Peyer's patch (tissue), 4 donors: ENCODE measurements around the gene ACYP1. TPM values are rescaled to one million over a fixed set of nuclear protein-coding genes. Genes with fewer than 3 reads are reported as not detected.

ENCODE experiments used
- DNase-seq, 3 donors: peaks; one replicate each; pipeline ENCODE4 v3.0.0-alpha.2; 2017 to 2019
- H3K27ac ChIP-seq, 4 donors: fragments of 200-600 bp; sonication (generic); one replicate each; pipeline ENCODE4 v1.5.1; 2016 to 2019
- H3K27me3 ChIP-seq, 2 donors: fragments of 200-600 bp; sonication (generic); one replicate each; pipeline ENCODE4 v1.5.1; 2019
- H3K36me3 ChIP-seq, 3 donors: fragments of 200-600 bp; sonication (generic); one replicate each; pipeline ENCODE4 v1.5.1; 2016 to 2019
- H3K4me1 ChIP-seq, 4 donors: fragments of 200-600 bp; sonication (generic); one replicate each; pipeline ENCODE4 v1.5.1; 2016 to 2019
- H3K4me3 ChIP-seq, 4 donors: fragments of 200-600 bp; sonication (generic); 1 replicate in 3 of 4; 2 replicates in 1 of 4; pipeline ENCODE4 v1.5.1; 2016 to 2019; ENCODE audit warnings: mild to moderate bottlenecking in 1 of 4
- H3K9me3 ChIP-seq, 4 donors: fragments of 200-600 bp; sonication (generic); one replicate each; pipeline ENCODE4 v1.5.1; 2016 to 2019; ENCODE audit warnings: mild to moderate bottlenecking in 1 of 4
- POLR2A ChIP-seq, 2 donors: fragments of 450-650 bp; IDR thresholded peaks; one replicate each; pipeline ENCODE4 v1.5.1; 2017; ENCODE audit warnings: antibody characterized with exemption in 2 of 2, mild to moderate bottlenecking in 2 of 2, moderate library complexity in 2 of 2
- total RNA-seq, 4 donors: library from RNA; depleted of rRNA; stranded (reverse); fragments of >200 nt; gene quantifications; one replicate each; pipeline ENCODE4 v1.1.0, GENCODE V29; 2016
- TF ChIP-seq, protein P1 (sequence below), 6 experiments: fragments of 450-650 bp in 4 of 6; fragments of 200-600 bp in 2 of 6; sonication (generic) in 1 of 6; IDR thresholded peaks; one replicate each; pipeline ENCODE4 v1.5.1; 2017 to 2019; ENCODE audit warnings: antibody characterized with exemption in 6 of 6, mild to moderate bottlenecking in 3 of 6, moderate library complexity in 1 of 6

ACYP1 gene
- total RNA-seq, 4 donors from 2014 or later: 15.7 to 36.4 (median 25.0) TPM

DNA sequence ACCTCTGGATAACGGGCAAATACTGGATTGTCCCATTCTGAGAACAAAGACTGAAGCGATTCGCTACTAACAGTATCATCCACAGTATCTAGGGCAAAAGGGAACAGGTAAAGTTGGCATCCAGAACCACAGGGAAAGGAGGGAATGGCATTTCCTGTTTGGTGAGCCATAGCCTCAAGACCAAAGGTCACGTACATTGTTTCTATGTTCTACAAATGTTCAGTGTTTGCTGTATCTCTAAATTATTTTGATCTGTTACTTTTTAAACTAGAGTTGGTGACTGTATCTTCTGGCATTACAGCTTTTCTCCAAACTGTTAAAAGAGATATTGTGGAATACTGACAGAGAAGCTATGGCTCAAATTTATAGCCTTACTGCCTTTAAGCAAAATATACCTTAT lies 22.2 kb downstream of the ACYP1 start:
- peak overlapping the region in 3 of 4 donors; percentile 28 to 90 (median 77) for H3K27ac ChIP-seq
- DNase-seq: peak in 1 of 3 donors; percentile 63
- H3K4me3 ChIP-seq: peak overlapping the region in 1 of 4 donors; percentile 0
- H3K4me1 ChIP-seq: peaks cover 0 to 42% (median 3%) of the 10 kb centered on the region in 4 donors
- H3K27me3 ChIP-seq: no peaks in the 10 kb centered on the region
- no peak for TF ChIP-seq POLR2A (IDR thresholded peaks at IDR 0.05)
- TF ChIP-seq, protein P1, sequence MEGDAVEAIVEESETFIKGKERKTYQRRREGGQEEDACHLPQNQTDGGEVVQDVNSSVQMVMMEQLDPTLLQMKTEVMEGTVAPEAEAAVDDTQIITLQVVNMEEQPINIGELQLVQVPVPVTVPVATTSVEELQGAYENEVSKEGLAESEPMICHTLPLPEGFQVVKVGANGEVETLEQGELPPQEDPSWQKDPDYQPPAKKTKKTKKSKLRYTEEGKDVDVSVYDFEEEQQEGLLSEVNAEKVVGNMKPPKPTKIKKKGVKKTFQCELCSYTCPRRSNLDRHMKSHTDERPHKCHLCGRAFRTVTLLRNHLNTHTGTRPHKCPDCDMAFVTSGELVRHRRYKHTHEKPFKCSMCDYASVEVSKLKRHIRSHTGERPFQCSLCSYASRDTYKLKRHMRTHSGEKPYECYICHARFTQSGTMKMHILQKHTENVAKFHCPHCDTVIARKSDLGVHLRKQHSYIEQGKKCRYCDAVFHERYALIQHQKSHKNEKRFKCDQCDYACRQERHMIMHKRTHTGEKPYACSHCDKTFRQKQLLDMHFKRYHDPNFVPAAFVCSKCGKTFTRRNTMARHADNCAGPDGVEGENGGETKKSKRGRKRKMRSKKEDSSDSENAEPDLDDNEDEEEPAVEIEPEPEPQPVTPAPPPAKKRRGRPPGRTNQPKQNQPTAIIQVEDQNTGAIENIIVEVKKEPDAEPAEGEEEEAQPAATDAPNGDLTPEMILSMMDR (IDR thresholded peaks at IDR 0.05): no peak
- peaks cover 0 to 32% (median 0%) of the 10 kb centered on the region in 3 donors for H3K36me3 ChIP-seq
- no peaks in the 10 kb centered on the region for H3K9me3 ChIP-seq

GRCh38 chr14:75040959-75041358 lies 22.9 kb downstream of the ACYP1 start:
- Histone ChIP-seq H3K27me3 (no peaks in the 10 kb centered on the region), H3K4me3 (peak overlapping the region in 1 of 4 donors; percentile 0), H3K9me3 (no peaks in the 10 kb centered on the region), H3K27ac (peak overlapping the region in 3 of 4 donors; percentile 11 to 90 (median 77)), H3K36me3 (peaks cover 0 to 32% (median 0%) of the 10 kb centered on the region in 3 donors), H3K4me1 (peaks cover 0 to 42% (median 3%) of the 10 kb centered on the region in 4 donors)
- no peak for TF ChIP-seq POLR2A (IDR thresholded peaks at IDR 0.05)
- TF ChIP-seq, protein P1 (IDR thresholded peaks at IDR 0.05): no peak
- no peak for DNase-seq

- no peaks in the 10 kb centered on the region for H3K27me3 ChIP-seq
- TF ChIP-seq, protein P1 (IDR thresholded peaks at IDR 0.05): no peak
- TF ChIP-seq POLR2A (IDR thresholded peaks at IDR 0.05): peak in 1 of 2 donors; percentile 15
These were observed 23.3 kb downstream of the ACYP1 start for GRCh38 chr14:75040507-75040906.

GRCh38 chr14:75032939-75033338 lies 30.9 kb downstream of the ACYP1 start:
- TF ChIP-seq, protein P1 (IDR thresholded peaks at IDR 0.05): no peak
- TF ChIP-seq POLR2A (IDR thresholded peaks at IDR 0.05): no peak
- H3K36me3 ChIP-seq: peaks cover 0 to 76% (median 0%) of the 10 kb centered on the region in 3 donors
- DNase-seq: no peak
- no peaks in the 10 kb centered on the region for H3K9me3 ChIP-seq
- H3K27me3 ChIP-seq: no peaks in the 10 kb centered on the region
- no peak overlapping the region for H3K4me3 ChIP-seq
- no peak overlapping the region for H3K27ac ChIP-seq
- H3K4me1 ChIP-seq: no peaks in the 10 kb centered on the region

More at GRCh38 chr14:75040507-75040906, 23.3 kb downstream of the ACYP1 start:
- peaks cover 0 to 40% (median 3%) of the 10 kb centered on the region in 4 donors for H3K4me1 ChIP-seq
- H3K4me3 ChIP-seq: no peak overlapping the region
- peak overlapping the region in 2 of 4 donors; percentile 77 to 90 for H3K27ac ChIP-seq
- peak in 1 of 3 donors; percentile 60 for DNase-seq
- H3K9me3 ChIP-seq: no peaks in the 10 kb centered on the region
- H3K36me3 ChIP-seq: peaks cover 0 to 32% (median 0%) of the 10 kb centered on the region in 3 donors

DNA sequence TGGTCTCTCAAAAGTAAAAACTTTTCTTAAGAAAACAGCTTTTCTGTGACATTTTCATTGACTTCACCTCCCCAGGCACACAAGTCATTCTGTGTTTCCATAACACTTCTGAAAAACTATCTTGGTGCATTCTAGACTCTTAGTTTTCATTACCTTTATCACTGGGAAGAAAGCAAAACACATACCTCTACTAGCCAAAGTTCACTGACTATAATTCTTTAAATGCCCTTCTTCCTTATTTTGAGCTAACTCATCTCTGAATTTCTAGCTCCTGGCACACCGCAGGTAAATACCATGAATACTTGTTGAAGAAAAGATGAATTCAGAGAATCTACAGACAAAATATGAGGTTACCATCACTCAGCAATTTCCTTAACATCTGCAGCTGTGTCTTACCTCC lies 33.7 kb downstream of the ACYP1 start:
- no peak for DNase-seq
- TF ChIP-seq, protein P1 (IDR thresholded peaks at IDR 0.05): no peak
- TF ChIP-seq POLR2A (IDR thresholded peaks at IDR 0.05): no peak
- Histone ChIP-seq H3K4me3 (no peak overlapping the region), H3K27ac (no peak overlapping the region), H3K9me3 (no peaks in the 10 kb centered on the region), H3K27me3 (no peaks in the 10 kb centered on the region), H3K36me3 (peaks cover 0 to 68% (median 0%) of the 10 kb centered on the region in 3 donors), H3K4me1 (no peaks in the 10 kb centered on the region)
